Measurements from ENCODE around the gene S1PR5.
"Not testable (repeated sequence)": the region's sequence is repeated elsewhere in the genome, so short reads cannot be mapped to it uniquely, and the experiment has no call there.

The S1PR5 gene

GRCh38 chr19:10517361-10517759 is at the start of gene S1PR5:
Gene S1PR5, minus strand, starts transcription at chr19:10517447. Its CDS starts 2,436 bp downstream, at chr19:10515011.
- DNase-seq, result peak; percentile 36 to 37

DNA sequence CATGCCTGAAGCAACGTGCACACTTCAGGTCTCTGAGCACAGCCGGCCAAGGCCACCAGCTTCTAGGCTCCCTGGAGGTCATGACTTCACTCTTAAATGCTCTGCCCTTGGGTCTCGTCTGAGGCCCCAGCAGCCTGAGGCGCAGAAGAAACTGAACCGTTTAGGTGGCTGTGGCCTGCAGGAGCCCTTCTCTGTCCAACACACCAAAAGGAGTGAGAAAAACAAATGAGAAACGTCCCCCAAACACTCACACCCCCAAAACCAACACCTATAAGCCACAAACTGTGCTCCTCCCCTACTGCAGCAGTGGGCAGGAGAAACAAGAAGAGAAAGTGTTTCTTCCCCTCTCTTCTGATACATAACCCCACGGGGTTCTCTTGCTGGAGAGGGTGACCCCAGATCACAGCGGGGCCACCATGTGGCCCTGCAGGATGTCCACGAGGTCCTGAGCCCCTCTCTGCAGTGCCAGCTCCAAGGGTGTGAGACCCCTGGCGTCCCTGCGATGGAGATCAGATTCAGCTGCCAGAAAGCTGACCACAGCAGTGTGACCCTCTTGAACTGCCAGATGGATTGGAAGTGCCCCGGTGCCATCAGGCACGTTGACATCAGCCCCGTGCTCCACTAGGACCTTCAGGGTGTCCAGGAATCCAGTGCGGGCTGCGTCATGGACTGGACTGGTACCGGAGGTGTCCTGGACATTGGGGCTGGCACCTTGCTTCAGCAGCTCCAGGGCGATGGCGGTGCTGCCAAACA is 49.6 kb upstream of the S1PR5 start:
- DNase-seq, result no peak

GRCh38 chr19:10566408-10566657 is 49.1 kb upstream of the S1PR5 start:
- DNase-seq, result no peak

DNA sequence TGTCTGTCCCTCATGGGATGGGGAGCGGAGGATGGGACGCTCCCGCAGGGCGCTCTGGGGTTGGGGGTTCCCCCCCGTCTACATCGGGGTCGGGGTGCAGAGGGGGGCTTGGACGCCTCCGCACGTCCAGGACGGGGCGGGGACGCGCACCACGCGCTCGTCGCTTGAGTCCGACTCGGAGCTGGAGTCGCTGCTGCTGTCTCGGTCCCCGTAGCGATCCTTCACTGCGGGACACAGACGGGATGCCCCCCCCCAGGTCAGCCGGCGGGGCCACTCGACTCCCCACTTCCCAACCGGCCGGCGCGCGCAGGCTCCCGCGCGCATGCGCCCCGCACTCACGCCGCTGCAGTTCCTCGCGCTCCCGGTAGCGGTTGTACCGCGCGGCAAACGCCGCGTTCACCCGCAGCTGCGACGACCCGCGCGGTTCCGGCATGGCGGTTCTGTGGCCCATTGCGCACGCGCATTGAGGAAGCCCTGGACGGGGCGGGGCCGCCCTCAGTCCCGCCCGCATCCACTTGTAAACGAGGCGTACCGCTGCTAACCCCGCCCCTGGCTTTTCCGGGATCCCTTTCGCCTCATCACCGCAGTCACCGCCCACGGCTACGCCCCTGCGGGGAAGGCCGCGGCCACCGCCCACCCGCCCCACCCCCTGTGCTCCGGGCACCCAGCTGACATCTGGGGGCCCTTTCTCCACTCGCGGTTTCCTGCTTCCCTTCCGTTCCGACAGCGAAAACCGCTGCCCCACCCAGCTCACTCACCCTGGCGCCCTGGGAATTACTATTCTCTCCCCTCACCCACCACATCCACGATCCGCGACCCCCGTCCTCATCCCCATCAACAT is 48.5 kb upstream of the S1PR5 start, which contains the start of gene KRI1:
TSS of gene KRI1 (minus strand) at position 444 of the 841 bp plus-strand sequence. CDS start at position 433, 11 bp downstream.
- peak; percentile 96 to 98 for DNase-seq

DNA sequence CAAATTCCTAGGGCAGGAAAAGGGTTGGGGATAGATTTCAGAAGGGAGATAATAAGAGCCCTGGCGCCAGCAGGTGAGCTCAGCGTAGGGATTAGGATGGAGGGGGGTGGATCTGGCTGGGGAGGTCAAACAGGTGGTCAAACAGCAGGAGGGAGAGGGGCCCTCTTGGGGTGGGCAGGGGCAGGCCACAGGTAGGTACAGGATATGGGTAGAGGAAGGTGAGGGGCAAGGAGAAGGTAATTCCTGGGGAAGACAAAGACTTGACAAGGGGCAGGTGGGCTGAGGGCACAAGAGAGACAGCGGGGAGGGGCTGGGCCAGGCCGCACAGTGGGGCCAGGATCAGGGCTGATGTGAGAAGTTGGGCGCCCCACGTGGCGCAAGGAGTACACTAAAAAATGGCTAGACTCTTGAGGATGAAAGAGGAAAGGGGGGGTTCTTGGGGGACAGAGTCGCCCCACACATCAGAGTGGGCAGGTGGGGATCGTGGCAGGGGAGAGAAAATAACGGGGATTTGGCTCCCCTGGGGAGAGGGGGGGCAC is 47.9 kb upstream of the S1PR5 start:
- peak; percentile 47 to 48 for DNase-seq

- no peak for DNase-seq
These were observed 45.4 kb upstream of the S1PR5 start for GRCh38 chr19:10562609-10563008.

DNA sequence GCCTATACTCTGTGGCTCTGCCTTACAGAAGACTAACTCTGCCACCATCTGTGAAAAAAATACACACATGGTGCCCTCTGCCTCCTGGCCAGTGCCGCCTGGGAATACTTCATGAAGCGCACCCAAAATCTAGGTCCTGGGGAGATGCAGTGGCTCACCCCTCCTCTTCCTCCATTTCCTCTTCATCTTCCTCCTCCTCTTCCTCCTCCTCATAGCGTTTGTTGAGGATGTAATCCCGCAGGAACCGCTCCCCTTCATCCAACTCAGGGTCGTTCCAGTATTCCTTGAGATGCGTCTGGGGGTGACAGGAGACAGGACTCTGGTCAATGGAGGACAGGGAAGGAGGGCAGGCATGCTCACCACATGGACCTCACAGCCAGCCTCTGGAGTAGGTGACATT is 42.9 kb upstream of the S1PR5 start:
- no peak for DNase-seq

- DNase-seq, result no peak
These were observed 40.5 kb upstream of the S1PR5 start for GRCh38 chr19:10557603-10558197.

- DNase-seq, result no peak
These were observed 38.3 kb upstream of the S1PR5 start for GRCh38 chr19:10555610-10555973.

GRCh38 chr19:10554760-10555609 is 37.7 kb upstream of the S1PR5 start:
- DNase-seq, result no peak

DNA sequence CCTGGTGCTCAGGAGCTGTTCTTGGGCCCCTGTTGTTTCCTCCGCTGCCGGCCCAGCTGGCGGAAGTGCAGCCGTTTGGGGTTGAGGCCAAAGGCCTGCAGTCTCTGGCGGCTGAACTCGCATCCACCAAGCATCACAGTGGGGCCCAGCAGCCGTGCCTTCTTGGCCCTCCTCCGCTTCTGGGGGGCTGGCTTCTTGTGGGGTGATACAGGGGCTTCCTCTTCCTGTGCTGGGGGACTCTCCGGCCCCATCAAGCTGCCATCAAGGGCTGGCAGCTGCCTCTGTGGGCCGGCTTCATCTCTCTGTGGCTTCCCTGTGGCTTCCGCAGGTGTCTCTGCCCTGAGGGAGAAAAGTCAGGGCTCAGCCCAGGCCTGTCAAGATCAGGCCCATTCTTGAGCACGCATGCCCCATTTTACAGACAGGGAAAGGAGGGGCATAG is 36.7 kb upstream of the S1PR5 start:
- DNase-seq, result no peak

DNA sequence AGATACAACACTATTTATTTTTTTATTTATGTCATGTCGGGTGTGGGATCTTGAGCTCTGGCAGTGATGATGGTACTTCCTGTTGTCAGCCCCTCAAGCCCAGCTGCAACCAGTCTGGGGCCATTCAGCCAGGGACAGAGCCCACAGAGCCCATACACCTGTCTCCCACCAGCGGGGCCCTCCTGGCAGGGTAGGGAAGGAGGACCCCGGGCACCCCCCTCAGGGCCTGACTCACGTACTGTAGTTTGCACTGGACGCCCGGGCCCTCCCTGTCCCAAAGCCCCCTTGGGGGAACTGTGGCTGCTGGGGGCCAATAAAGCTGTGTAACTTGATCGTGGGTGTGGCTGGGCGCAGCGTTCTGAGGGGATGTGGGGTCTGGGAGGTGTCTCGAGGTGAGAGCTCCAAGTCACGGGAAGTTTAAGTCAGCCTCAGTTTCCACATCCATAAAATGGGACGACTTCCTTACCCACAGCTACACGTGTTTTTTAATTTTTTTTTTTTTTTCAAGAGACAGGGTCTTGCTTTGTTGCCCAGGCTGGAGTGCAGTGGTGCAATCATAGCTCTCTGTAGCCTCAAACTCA is 35.9 kb upstream of the S1PR5 start:
- DNase-seq, result no peak

GRCh38 chr19:10552510-10553053 is 35.3 kb upstream of the S1PR5 start:
- DNase-seq, result peak in 1 of 2 experiments; percentile 31

GRCh38 chr19:10551698-10552301 is 34.6 kb upstream of the S1PR5 start:
- DNase-seq, result no peak

- DNase-seq, result not testable (repeated sequence)
These were observed 33.8 kb upstream of the S1PR5 start for GRCh38 chr19:10551006-10551405.

DNA sequence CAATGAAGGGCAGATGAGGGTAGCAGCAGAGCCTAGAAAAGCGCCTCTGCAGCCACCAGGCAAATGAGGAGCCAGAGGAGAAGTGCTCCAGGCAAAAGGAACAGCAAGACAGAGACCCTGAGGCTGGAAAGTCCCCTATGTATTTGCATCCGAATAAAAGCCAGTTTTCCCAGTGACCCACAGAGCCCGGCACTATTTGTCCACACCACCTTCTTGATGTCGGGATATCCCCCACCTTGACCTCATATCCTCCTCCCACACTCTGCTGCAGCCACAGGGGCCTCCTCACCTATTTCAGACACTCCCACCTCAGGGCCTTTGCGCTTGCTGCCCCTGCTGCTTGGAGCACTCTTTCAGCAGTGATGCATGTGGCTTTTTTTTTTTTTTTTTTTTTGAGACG is 33.1 kb upstream of the S1PR5 start:
- no peak for DNase-seq

DNA sequence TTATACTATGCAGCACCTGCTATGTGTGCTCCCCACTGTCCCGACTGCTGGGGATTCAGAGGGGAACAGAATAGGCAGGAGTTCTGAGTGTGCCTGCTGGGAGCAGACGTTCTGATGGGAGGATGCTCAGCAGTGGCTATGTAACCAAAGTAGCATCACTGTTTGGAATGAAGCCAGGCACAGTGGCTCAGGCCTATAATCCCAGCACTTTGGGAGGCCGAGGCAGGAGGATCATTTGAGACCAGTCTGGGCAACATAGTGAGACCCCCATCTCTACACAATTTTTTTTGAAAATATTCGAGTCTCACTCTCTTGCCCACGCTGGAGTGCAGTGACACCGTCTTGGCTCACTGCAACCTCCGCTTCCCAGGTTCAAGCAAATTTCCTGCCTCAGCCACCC is 32.5 kb upstream of the S1PR5 start:
- DNase-seq, result no peak

- no peak for DNase-seq
These were observed 31.6 kb upstream of the S1PR5 start for GRCh38 chr19:10548746-10549276.

- no peak for DNase-seq
These were observed 29.6 kb upstream of the S1PR5 start for GRCh38 chr19:10546817-10547216.

- DNase-seq, result no peak
These were observed 27.6 kb upstream of the S1PR5 start for GRCh38 chr19:10544753-10545251.

DNA sequence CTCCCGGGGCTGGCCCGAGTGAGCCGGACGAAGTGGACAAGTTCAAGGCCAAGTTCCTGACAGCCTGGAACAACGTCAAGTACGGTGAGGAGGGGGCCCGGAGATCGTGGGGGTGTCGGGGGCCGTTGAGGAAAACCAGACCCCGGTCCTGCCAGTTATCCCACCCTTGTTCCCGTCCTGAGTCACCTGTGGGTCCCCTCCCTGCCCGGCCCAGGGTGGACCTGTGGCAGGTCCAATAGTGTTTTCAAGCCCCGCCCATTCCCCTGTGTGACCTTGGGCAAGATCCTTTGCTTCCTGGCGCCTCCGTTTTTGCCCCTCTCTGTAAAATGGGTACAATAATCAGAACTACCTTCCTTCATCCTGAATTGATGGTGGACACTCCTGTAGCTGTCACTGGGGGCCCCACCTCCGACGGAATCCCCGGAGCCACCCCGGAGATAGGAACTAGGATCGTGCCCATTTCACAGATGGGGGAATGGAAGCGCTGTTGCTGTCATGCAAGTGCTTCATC is 27.1 kb upstream of the S1PR5 start:
- DNase-seq, result peak in 1 of 2 experiments; percentile 4

All from NCI-H2081 (cell line).